ENCODE results near the gene ABCC11.

The ABCC11 gene

GRCh38 chr16:48157794-48158193 is 89.5 kb downstream of the ABCC11 start:
- DNase-seq: no peak

GRCh38 chr16:48157302-48157701 is 90.0 kb downstream of the ABCC11 start:
- DNase-seq: no peak

GRCh38 chr16:48156790-48157209 is 90.5 kb downstream of the ABCC11 start:
- DNase-seq: peak; percentile 74

- no peak for DNase-seq
These were observed 91.2 kb downstream of the ABCC11 start, which contains the start of gene ABCC12 for GRCh38 chr16:48155926-48156789. Gene ABCC12, minus strand, starts transcription at chr16:48155993. Its CDS starts 9,569 bp downstream, at chr16:48146424.

- no peak for DNase-seq
These were observed 93.6 kb downstream of the ABCC11 start for GRCh38 chr16:48153774-48154173.

- DNase-seq: no peak
These were observed 95.1 kb downstream of the ABCC11 start for GRCh38 chr16:48152226-48152625.

- DNase-seq: no peak
These were observed 96.6 kb downstream of the ABCC11 start for GRCh38 chr16:48150707-48151106.

GRCh38 chr16:48146710-48147109 is 100.6 kb downstream of the ABCC11 start:
- no peak for DNase-seq

GRCh38 chr16:48146131-48146530 is 101.2 kb downstream of the ABCC11 start:
- DNase-seq: no peak

GRCh38 chr16:48143812-48144368 is 103.4 kb downstream of the ABCC11 start:
- DNase-seq: no peak

GRCh38 chr16:48140821-48141220 is 106.5 kb downstream of the ABCC11 start:
- no peak for DNase-seq

GRCh38 chr16:48139517-48139916 is 107.8 kb downstream of the ABCC11 start:
- no peak for DNase-seq

- DNase-seq: no peak
These were observed 108.8 kb downstream of the ABCC11 start for GRCh38 chr16:48138543-48138942.

GRCh38 chr16:48137822-48138221 is 109.5 kb downstream of the ABCC11 start:
- DNase-seq: no peak

GRCh38 chr16:48136547-48137360 is 110.6 kb downstream of the ABCC11 start:
- no peak for DNase-seq

GRCh38 chr16:48133455-48134211 is 113.7 kb downstream of the ABCC11 start:
- DNase-seq: no peak

GRCh38 chr16:48132696-48133095 is 114.6 kb downstream of the ABCC11 start:
- DNase-seq: no peak

GRCh38 chr16:48131201-48131935 is 116.0 kb downstream of the ABCC11 start:
- DNase-seq: no peak

GRCh38 chr16:48129926-48130325 is 117.4 kb downstream of the ABCC11 start:
- no peak for DNase-seq

GRCh38 chr16:48128769-48129168 is 118.6 kb downstream of the ABCC11 start:
- DNase-seq: no peak

GRCh38 chr16:48126801-48127644 is 120.3 kb downstream of the ABCC11 start:
- DNase-seq: no peak
